ENCODE results near the gene IQSEC1. TPM values are rescaled to one million over a fixed set of nuclear protein-coding genes. Genes with fewer than 3 reads are reported as not detected.

IQSEC1 gene
- total and polyA plus RNA-seq, 9 of the 15 experiments (the other 6 are each of a cell fraction or from before 2014, with no cell fraction given), result 0.56 to 39.0 (median 6.8) TPM

DNA sequence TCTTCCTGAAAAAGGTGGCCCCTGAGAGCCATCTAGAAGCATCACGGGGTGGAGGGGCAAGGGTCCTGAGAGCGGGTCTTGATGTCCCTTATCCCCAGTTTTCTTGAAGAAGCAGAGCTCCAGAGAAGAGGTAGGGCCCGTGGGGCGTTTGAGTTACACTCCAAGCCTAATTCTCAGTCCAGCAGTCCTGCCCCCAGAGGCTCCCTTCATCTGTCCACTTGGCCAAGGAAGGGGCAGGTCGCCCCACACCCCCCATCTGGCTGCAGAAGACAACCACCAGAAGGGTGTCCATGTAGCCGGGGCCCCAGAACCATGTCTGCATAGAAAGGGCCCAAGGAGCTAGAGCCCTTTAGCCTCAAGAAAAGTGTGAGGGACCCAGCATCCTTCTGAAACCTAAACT is 206.4 kb downstream of the IQSEC1 start:
- no peaks in the 10 kb centered on the region for H4K20me1 ChIP-seq (replicated peaks; ENCODE audit: control insufficient read depth, insufficient read depth, low read length)
- H3K9ac ChIP-seq (ENCODE audit: insufficient read depth in 1 of 2, low read depth in 2 of 2, low read length in 2 of 2), result no peak overlapping the region
- ATAC-seq (no peak), FAIRE-seq (no peak), DNase-seq (ENCODE audit: extremely low read depth in 1 of 4, low spot score in 3 of 4) (no peak)
- no peaks in the 10 kb centered on the region for H3K27me3 ChIP-seq (ENCODE audit: control insufficient read depth in 2 of 2, insufficient read depth in 2 of 2, low read length in 2 of 2)
- peaks cover 16 to 21% of the 10 kb centered on the region in 2 experiments for H3K4me1 ChIP-seq (replicated peaks in 1 of 2; ENCODE audit: control insufficient read depth in 2 of 2, insufficient read depth in 2 of 2, low read length in 2 of 2)
- no peaks in the 10 kb centered on the region for H3K79me2 ChIP-seq (ENCODE audit: control insufficient read depth, insufficient read depth, low read length)
- CTCF ChIA-PET (ENCODE audit: low intra/inter-chr PET ratio), result interaction anchor here (0.7 kb wide), 1 partner anchor 522 kb away, joined by 4 read pairs; no protein-coding TSS in a partner anchor
- no peak overlapping the region for H3K27ac ChIP-seq (ENCODE audit: extremely low read depth, low read depth, low read length)
- no peak for TF ChIP-seq ARID1B (IDR thresholded peaks at IDR 0.05)
- TF ChIP-seq ZBTB34 (CRISPR knock-in tag; IDR thresholded peaks at IDR 0.05), result no peak
- H3K4me3 ChIP-seq, result no peak overlapping the region
- POLR2A ChIA-PET, result interaction anchor here (1.4 to 2.4 kb wide), 2 partner anchors 11 to 25 kb away, joined by 4 to 10 read pairs; partner anchors contain the start of gene RPL32
- peak overlapping the region; percentile 19; the same call in 1 of the 2 replicates for H2AFZ ChIP-seq (ENCODE audit: low read depth, low read length)
- H3K4me2 ChIP-seq (ENCODE audit: insufficient read depth, low read length), result no peak overlapping the region
- WGBS (ENCODE audit: insufficient coverage, low coverage, missing lambda C conversion rate), result 22% methylated on average over 6 of the region's 6 CpGs
- no peaks in the 10 kb centered on the region for H3K9me1 ChIP-seq (ENCODE audit: control insufficient read depth, insufficient read depth, low read length)
- H3K36me3 ChIP-seq (ENCODE audit: control insufficient read depth, insufficient read depth, low read length), result no peaks in the 10 kb centered on the region
- intact Hi-C loops (cut with micrococcal nuclease) (no loop called here), in situ Hi-C loops (cut with MboI) (no loop called here)
- no TSS peak for BruUV-seq (replicated peaks)
- peaks cover 10% of the 10 kb centered on the region for H3K9me3 ChIP-seq (replicated peaks; ENCODE audit: control insufficient read depth, insufficient read depth, low read depth, low read length)

- H2AFZ ChIP-seq (ENCODE audit: low read depth, low read length), result no peak overlapping the region
- ATAC-seq, result no peak
- CTCF ChIA-PET (ENCODE audit: low intra/inter-chr PET ratio), result no interaction called here
- H3K9me3 ChIP-seq (replicated peaks; ENCODE audit: control insufficient read depth, insufficient read depth, low read depth, low read length), result peaks cover 10% of the 10 kb centered on the region
- no peak overlapping the region for H3K27ac ChIP-seq (ENCODE audit: extremely low read depth, low read depth, low read length)
- 36% methylated on average over 4 of the region's 4 CpGs for WGBS (ENCODE audit: insufficient coverage, low coverage, missing lambda C conversion rate)
- no peaks in the 10 kb centered on the region for H3K36me3 ChIP-seq (ENCODE audit: control insufficient read depth, insufficient read depth, low read length)
- no TSS peak for BruUV-seq (replicated peaks)
- no peak for FAIRE-seq
- H3K4me1 ChIP-seq (replicated peaks in 1 of 2; ENCODE audit: control insufficient read depth in 2 of 2, insufficient read depth in 2 of 2, low read length in 2 of 2), result peaks cover 21% of the 10 kb centered on the region in 2 experiments
- H4K20me1 ChIP-seq (replicated peaks; ENCODE audit: control insufficient read depth, insufficient read depth, low read length), result no peaks in the 10 kb centered on the region
- no peak overlapping the region for H3K4me3 ChIP-seq
- POLR2A ChIA-PET, result interaction anchor here (0.7 kb wide), 1 partner anchor 11 kb away, joined by 3 read pairs; no protein-coding TSS in a partner anchor
- no peak overlapping the region for H3K9ac ChIP-seq (ENCODE audit: insufficient read depth in 1 of 2, low read depth in 2 of 2, low read length in 2 of 2)
- H3K9me1 ChIP-seq (ENCODE audit: control insufficient read depth, insufficient read depth, low read length), result no peaks in the 10 kb centered on the region
- DNase-seq (ENCODE audit: extremely low read depth in 1 of 4, low spot score in 3 of 4), result no peak
- in situ Hi-C loops (cut with MboI) (no loop called here), intact Hi-C loops (cut with micrococcal nuclease) (no loop called here)
- no peaks in the 10 kb centered on the region for H3K79me2 ChIP-seq (ENCODE audit: control insufficient read depth, insufficient read depth, low read length)
- H3K27me3 ChIP-seq (ENCODE audit: control insufficient read depth in 2 of 2, insufficient read depth in 2 of 2, low read length in 2 of 2), result no peaks in the 10 kb centered on the region
- H3K4me2 ChIP-seq (ENCODE audit: insufficient read depth, low read length), result no peak overlapping the region
- TF ChIP-seq CBX5 (IDR thresholded peaks at IDR 0.05; ENCODE audit: borderline replicate concordance, low read depth), result peak; percentile 97
- TF ChIP-seq ILF3 (IDR thresholded peaks at IDR 0.05; ENCODE audit: borderline replicate concordance), result no peak
- TF ChIP-seq, protein P1, sequence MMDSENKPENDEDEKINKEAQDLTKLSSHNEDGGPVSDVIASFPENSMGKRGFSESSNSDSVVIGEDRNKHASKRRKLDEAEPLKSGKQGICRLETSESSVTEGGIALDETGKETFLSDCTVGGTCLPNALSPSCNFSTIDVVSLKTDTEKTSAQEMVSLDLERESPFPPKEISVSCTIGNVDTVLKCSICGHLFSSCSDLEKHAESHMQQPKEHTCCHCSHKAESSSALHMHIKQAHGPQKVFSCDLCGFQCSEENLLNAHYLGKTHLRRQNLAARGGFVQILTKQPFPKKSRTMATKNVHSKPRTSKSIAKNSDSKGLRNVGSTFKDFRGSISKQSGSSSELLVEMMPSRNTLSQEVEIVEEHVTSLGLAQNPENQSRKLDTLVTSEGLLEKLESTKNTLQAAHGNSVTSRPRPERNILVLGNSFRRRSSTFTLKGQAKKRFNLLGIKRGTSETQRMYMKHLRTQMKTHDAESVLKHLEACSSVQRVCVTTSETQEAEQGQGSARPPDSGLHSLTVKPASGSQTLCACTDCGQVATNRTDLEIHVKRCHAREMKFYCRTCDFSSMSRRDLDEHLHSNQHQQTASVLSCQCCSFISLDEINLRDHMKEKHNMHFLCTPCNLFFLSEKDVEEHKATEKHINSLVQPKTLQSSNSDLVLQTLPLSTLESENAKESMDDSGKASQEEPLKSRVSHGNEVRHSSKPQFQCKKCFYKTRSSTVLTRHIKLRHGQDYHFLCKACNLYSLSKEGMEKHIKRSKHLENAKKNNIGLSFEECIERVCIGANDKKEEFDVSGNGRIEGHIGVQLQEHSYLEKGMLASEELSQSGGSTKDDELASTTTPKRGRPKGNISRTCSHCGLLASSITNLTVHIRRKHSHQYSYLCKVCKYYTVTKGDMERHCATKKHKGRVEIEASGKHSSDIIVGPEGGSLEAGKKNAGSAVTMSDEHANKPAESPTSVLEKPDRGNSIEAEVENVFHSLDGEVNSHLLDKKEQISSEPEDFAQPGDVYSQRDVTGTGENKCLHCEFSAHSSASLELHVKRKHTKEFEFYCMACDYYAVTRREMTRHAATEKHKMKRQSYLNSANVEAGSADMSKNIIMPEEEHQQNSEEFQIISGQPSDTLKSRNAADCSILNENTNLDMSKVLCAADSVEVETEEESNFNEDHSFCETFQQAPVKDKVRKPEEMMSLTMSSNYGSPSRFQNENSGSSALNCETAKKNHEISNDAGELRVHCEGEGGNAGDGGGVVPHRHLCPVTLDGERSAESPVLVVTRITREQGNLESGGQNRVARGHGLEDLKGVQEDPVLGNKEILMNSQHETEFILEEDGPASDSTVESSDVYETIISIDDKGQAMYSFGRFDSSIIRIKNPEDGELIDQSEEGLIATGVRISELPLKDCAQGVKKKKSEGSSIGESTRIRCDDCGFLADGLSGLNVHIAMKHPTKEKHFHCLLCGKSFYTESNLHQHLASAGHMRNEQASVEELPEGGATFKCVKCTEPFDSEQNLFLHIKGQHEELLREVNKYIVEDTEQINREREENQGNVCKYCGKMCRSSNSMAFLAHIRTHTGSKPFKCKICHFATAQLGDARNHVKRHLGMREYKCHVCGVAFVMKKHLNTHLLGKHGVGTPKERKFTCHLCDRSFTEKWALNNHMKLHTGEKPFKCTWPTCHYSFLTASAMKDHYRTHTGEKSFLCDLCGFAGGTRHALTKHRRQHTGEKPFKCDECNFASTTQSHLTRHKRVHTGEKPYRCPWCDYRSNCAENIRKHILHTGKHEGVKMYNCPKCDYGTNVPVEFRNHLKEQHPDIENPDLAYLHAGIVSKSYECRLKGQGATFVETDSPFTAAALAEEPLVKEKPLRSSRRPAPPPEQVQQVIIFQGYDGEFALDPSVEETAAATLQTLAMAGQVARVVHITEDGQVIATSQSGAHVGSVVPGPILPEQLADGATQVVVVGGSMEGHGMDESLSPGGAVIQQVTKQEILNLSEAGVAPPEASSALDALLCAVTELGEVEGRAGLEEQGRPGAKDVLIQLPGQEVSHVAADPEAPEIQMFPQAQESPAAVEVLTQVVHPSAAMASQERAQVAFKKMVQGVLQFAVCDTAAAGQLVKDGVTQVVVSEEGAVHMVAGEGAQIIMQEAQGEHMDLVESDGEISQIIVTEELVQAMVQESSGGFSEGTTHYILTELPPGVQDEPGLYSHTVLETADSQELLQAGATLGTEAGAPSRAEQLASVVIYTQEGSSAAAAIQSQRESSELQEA (IDR thresholded peaks at IDR 0.05; ENCODE audit: low read depth), result no peak
- peak; percentile 59; the same call in 1 of the 2 replicates for TF ChIP-seq ZEB2 (IDR thresholded peaks at IDR 0.05)
Observed at GRCh38 chr3:12865271-12865670, 208.0 kb downstream of the IQSEC1 start.
